Upper lobe of left lung (tissue), 4 donors: ENCODE data around the gene PGS1.

Source experiments
- CTCF ChIP-seq, 6 experiments: fragments of 450-650 bp in 4 of 6; fragments of 200-600 bp in 2 of 6; sonication (generic) in 2 of 6; IDR thresholded peaks; one replicate each; pipeline ENCODE4 v1.5.1; 2016 to 2019; ENCODE audit warnings: antibody characterized with exemption in 6 of 6
- EP300 ChIP-seq, 4 donors: sonication (generic); formaldehyde crosslinking; IDR thresholded peaks; one replicate each; pipeline ENCODE4 v1.5.1; 2017; ENCODE audit warnings: antibody characterized with exemption in 4 of 4, control low read depth in 2 of 4
- POLR2A ChIP-seq, 4 donors: fragments of 450-650 bp; IDR thresholded peaks; one replicate each; pipeline ENCODE4 v1.5.1; 2016 to 2017; ENCODE audit warnings: antibody characterized with exemption in 4 of 4, mild to moderate bottlenecking in 2 of 4
- POLR2AphosphoS5 ChIP-seq, 2 donors: sonication (generic); formaldehyde crosslinking; IDR thresholded peaks; one replicate each; pipeline ENCODE4 v1.5.1; 2017; ENCODE audit warnings: antibody characterized with exemption in 2 of 2

- TF ChIP-seq CTCF (IDR thresholded peaks at IDR 0.05): no peak
- peak; percentile 14 to 70 for TF ChIP-seq POLR2AphosphoS5 (IDR thresholded peaks at IDR 0.05)
- TF ChIP-seq POLR2A (IDR thresholded peaks at IDR 0.05): no peak
- peak in 3 of 4 donors; percentile 19 to 48 (median 44) for TF ChIP-seq EP300 (IDR thresholded peaks at IDR 0.05)
Observed at GRCh38 chr17:78374631-78375274, 3.7 kb upstream of the PGS1 start.
